ENCODE data around the gene F13A1. TPM values are rescaled to one million over a fixed set of nuclear protein-coding genes. Genes with fewer than 3 reads are reported as not detected.
"Not testable (repeated sequence)": the region's sequence is repeated elsewhere in the genome, so short reads cannot be mapped to it uniquely, and the experiment has no call there.

The F13A1 gene
- total RNA-seq, 4 donors from 2014 or later: 28.8 to 303 (median 117) TPM

DNA sequence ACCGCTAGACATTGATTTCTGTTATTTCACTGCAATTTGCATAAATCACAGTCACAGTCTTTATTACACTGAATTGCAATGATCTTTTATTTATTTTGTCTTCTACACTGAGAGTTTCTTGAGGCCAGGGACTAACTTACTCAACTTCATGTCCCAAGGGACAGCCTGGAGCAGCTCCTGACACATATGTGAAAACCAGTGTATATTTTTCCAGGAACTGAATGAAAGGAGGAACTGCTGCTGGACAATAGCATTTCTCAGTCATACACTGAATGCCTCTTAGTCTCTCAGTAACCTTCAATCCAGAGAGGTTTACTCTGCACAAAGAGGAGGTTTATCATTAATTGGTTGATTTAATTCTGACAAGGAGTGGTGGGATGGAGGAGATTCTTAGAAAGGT, 5.9 kb downstream of the F13A1 start:
- Histone ChIP-seq H3K9me3 (no peaks in the 10 kb centered on the region), H3K27me3 (peaks cover 33% of the 10 kb centered on the region), H3K4me3 (peak overlapping the region in 1 of 2 donors; percentile 0), H3K36me3 (no peaks in the 10 kb centered on the region), H3K4me1 (no peaks in the 10 kb centered on the region), H3K27ac (no peak overlapping the region)
- WGBS, 2 donors (ENCODE audit: low coverage in 1 of 2): 64 to 83% methylated on average over 1 of the region's 1 CpG
- no peak for TF ChIP-seq POLR2A (IDR thresholded peaks at IDR 0.05)
- no peak for TF ChIP-seq EP300 (IDR thresholded peaks at IDR 0.05)
- TF ChIP-seq, protein P1, sequence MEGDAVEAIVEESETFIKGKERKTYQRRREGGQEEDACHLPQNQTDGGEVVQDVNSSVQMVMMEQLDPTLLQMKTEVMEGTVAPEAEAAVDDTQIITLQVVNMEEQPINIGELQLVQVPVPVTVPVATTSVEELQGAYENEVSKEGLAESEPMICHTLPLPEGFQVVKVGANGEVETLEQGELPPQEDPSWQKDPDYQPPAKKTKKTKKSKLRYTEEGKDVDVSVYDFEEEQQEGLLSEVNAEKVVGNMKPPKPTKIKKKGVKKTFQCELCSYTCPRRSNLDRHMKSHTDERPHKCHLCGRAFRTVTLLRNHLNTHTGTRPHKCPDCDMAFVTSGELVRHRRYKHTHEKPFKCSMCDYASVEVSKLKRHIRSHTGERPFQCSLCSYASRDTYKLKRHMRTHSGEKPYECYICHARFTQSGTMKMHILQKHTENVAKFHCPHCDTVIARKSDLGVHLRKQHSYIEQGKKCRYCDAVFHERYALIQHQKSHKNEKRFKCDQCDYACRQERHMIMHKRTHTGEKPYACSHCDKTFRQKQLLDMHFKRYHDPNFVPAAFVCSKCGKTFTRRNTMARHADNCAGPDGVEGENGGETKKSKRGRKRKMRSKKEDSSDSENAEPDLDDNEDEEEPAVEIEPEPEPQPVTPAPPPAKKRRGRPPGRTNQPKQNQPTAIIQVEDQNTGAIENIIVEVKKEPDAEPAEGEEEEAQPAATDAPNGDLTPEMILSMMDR (IDR thresholded peaks at IDR 0.05): no peak
- TF ChIP-seq POLR2AphosphoS5 (IDR thresholded peaks at IDR 0.05): no peak
- ATAC-seq: no peak

DNA sequence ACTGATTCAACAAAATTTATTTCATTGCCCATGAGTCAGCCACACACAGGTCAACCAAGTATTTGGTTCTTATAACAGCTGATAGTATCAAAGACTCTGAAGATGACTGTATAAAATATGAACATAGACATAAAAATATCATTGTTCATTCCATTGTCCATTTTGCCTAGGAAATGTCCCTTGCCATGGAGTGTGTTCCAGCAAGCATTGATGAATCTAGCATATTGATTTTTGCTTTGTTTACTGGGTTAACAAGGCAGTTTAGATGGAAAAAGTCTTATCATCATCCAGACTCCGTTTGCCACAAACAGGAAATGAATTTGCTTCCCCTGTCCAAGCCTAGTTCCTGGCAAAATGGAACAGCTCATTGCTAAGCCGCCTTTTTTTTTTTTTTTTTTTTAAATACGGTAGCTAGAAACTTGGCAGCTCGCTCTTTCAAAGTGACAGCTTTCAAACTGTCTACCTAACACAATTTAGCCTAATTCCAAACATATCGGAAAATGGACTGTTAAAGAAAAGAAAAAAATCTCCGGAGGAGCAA, 7.5 kb downstream of the F13A1 start:
- H3K4me1 ChIP-seq: no peaks in the 10 kb centered on the region
- WGBS, 2 donors (ENCODE audit: low coverage in 1 of 2): 26 to 39% methylated on average over 6 of the region's 6 CpGs
- peaks cover 20% of the 10 kb centered on the region for H3K27me3 ChIP-seq
- H3K27ac ChIP-seq: no peak overlapping the region
- TF ChIP-seq POLR2A (IDR thresholded peaks at IDR 0.05) (no peak), EP300 (IDR thresholded peaks at IDR 0.05) (no peak), POLR2AphosphoS5 (IDR thresholded peaks at IDR 0.05) (no peak)
- TF ChIP-seq, protein P1 (IDR thresholded peaks at IDR 0.05): no peak
- H3K9me3 ChIP-seq: no peaks in the 10 kb centered on the region
- H3K36me3 ChIP-seq: no peaks in the 10 kb centered on the region
- no peak for ATAC-seq
- no peak overlapping the region for H3K4me3 ChIP-seq

DNA sequence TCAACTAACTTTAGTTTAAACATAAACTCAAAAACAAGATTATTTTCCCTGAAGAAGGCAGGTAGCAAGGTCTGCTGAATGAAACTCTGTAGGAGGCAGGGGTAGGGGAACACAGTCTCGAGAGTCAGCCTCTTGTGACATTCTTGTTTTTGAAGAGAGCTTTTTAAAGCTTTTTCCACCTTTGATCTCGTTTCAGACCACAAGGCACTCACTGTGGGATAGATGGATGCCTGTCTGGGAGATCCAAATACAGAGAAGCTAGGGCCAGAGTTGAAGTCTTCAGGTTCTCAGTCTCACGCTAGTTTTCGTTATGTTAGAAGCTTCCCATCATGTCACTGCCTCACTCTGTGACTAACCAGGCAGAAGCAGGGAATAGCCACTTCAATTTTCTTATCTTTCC, 14.9 kb downstream of the F13A1 start:
- TF ChIP-seq EP300 (IDR thresholded peaks at IDR 0.05) (no peak), POLR2AphosphoS5 (IDR thresholded peaks at IDR 0.05) (no peak), POLR2A (IDR thresholded peaks at IDR 0.05) (no peak)
- TF ChIP-seq, protein P1 (IDR thresholded peaks at IDR 0.05): no peak
- Histone ChIP-seq H3K27me3 (peaks cover 10% of the 10 kb centered on the region), H3K4me1 (no peaks in the 10 kb centered on the region), H3K27ac (no peak overlapping the region), H3K4me3 (no peak overlapping the region), H3K9me3 (no peaks in the 10 kb centered on the region), H3K36me3 (no peaks in the 10 kb centered on the region)
- 40 to 52% methylated on average over 2 to 4 of the region's 4 CpGs for WGBS, 2 donors (ENCODE audit: low coverage in 1 of 2)
- ATAC-seq: no peak

DNA sequence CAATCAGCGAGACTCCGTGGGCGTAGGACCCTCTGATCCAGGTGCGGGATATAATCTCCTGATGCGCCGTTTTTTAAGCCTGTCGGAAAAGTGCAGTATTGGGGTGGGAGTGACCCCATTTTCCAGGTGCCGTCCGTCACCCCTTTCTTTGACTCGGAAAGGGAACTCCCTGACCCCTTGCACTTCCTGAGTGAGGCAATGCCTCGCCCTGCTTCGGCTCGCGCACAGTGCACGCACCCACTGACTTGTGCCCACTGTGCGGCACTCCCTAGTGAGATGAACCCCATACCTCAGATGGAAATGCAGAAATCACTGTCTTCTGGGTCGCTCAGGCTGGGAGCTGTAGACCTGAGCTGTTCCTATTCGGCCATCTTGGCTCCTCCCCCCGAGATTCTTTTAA, 20.1 kb downstream of the F13A1 start:
- 89 to 90% methylated on average over 7 to 8 of the region's 19 CpGs for WGBS, 2 donors (ENCODE audit: low coverage in 1 of 2)
- H3K27me3 ChIP-seq, ATAC-seq, H3K4me1 ChIP-seq, H3K4me3 ChIP-seq, H3K27ac ChIP-seq, H3K36me3 ChIP-seq, H3K9me3 ChIP-seq: not testable (repeated sequence)

DNA sequence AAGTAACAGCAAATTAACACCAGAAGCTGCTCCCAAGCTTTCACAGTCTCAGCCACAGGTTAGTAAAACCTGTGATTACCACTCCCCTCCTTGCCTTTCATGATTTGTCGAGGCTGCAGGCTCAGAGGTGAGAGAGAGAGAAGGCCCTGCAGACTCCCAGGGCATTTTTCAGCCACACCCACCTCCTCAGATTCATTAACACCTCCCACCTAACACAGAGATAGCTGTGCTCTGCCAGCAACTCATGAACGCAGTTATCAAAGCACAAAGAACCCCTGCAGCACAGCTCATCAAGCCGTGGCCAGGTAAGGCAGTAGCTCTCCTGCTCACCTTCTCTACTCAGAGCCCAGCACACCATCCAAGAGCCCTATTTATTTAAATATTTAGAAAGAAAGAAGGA, 27.1 kb downstream of the F13A1 start:
- no peak for ATAC-seq
- Histone ChIP-seq H3K4me1 (no peaks in the 10 kb centered on the region), H3K27me3 (no peaks in the 10 kb centered on the region), H3K36me3 (no peaks in the 10 kb centered on the region), H3K4me3 (no peak overlapping the region), H3K27ac (no peak overlapping the region), H3K9me3 (no peaks in the 10 kb centered on the region)
- TF ChIP-seq, protein P1 (IDR thresholded peaks at IDR 0.05): no peak
- TF ChIP-seq EP300 (IDR thresholded peaks at IDR 0.05) (no peak), POLR2A (IDR thresholded peaks at IDR 0.05) (no peak), POLR2AphosphoS5 (IDR thresholded peaks at IDR 0.05) (no peak)
- WGBS, 2 donors (ENCODE audit: low coverage in 1 of 2): 0 to 25% methylated on average over 1 to 2 of the region's 3 CpGs

Measured in gastroesophageal sphincter (tissue), 4 donors.